Measurements from ENCODE around the gene NDUFAF3.
A peak's percentile ranks its signal among the peaks of the same experiment; 100 is the strongest.

The NDUFAF3 gene

DNA sequence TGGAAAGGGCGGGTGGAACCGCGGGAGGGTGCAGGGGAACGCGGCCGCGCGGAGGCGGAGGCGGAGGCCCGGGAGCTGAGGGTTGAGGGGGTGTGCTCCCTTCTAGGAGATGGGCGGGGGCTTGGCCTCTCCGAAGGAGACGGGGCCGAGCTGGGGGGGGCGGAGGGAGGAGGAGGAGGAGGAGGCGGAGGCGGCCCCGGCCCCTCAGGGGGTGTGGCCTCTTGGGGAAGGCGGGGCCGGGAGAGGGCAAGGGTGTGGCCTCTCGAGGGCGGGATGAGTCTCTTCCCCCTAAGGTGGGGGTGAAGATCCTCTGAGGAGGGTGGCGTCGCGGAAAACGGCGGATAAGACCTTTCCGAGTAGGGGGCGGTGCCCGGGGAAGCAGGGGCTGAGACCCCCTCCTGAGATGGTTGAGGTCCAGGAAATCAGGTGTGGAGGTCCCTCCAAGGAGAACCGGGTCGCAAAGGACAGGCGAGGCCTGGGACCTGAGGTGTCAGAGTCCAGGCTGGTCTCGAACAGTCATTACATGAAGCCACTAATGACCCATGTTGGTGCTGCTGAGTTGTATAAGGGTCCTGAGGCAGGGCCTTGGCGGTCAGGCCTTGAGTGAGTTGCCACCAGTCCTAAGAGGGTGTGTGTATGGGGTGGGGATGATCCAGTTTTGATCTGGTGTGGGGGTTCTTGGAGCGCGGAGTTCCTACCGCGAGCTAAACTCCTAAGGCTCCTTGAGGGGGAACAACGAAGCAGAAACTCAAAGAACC lies 14.0 kb upstream of the NDUFAF3 start (continued):
- TF ChIP-seq TCF7L2 (IDR thresholded peaks at IDR 0.05; ENCODE audit: borderline replicate concordance, low read depth, low read length): no peak
- TF ChIP-seq FEZF1 (tag by site-specific recombination; IDR thresholded peaks at IDR 0.05): no peak
- no peak for TF ChIP-seq ZNF138 (tag by site-specific recombination; IDR thresholded peaks at IDR 0.05; ENCODE audit: borderline replicate concordance)
- TF ChIP-seq, protein P1, sequence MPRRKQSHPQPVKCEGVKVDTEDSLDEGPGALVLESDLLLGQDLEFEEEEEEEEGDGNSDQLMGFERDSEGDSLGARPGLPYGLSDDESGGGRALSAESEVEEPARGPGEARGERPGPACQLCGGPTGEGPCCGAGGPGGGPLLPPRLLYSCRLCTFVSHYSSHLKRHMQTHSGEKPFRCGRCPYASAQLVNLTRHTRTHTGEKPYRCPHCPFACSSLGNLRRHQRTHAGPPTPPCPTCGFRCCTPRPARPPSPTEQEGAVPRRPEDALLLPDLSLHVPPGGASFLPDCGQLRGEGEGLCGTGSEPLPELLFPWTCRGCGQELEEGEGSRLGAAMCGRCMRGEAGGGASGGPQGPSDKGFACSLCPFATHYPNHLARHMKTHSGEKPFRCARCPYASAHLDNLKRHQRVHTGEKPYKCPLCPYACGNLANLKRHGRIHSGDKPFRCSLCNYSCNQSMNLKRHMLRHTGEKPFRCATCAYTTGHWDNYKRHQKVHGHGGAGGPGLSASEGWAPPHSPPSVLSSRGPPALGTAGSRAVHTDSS (tag by site-specific recombination; IDR thresholded peaks at IDR 0.05): peak; percentile 51; the same call in 1 of the 2 replicates
- TF ChIP-seq, protein P2, sequence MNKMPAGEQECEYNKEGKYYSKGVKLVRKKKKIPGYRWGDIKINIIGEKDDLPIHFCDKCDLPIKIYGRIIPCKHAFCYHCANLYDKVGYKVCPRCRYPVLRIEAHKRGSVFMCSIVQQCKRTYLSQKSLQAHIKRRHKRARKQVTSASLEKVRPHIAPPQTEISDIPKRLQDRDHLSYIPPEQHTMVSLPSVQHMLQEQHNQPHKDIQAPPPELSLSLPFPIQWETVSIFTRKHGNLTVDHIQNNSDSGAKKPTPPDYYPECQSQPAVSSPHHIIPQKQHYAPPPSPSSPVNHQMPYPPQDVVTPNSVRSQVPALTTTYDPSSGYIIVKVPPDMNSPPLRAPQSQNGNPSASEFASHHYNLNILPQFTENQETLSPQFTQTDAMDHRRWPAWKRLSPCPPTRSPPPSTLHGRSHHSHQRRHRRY (tag by site-specific recombination; IDR thresholded peaks at IDR 0.05): no peak
- TF ChIP-seq SCRT1 (tag by site-specific recombination; IDR thresholded peaks at IDR 0.05; ENCODE audit: borderline replicate concordance): no peak
- TF ChIP-seq ZNF112 (tag by site-specific recombination; IDR thresholded peaks at IDR 0.05): no peak
- TF ChIP-seq ZNF677 (tag by site-specific recombination; IDR thresholded peaks at IDR 0.05): no peak
- no peak for TF ChIP-seq ZNF776 (tag by site-specific recombination; IDR thresholded peaks at IDR 0.05; ENCODE audit: borderline replicate concordance)
- TF ChIP-seq ZFP37 (tag by site-specific recombination; IDR thresholded peaks at IDR 0.05): peak; percentile 5; the same call in 1 of the 2 replicates
- TF ChIP-seq ZNF366 (tag by site-specific recombination; conservative IDR thresholded peaks at IDR 0.05): 0 out of 2 replicates have a peak, but pooled peaks have one; percentile 7
- no peak for TF ChIP-seq ZSCAN16 (tag by site-specific recombination; IDR thresholded peaks at IDR 0.05)
- TF ChIP-seq OSR2 (tag by site-specific recombination; IDR thresholded peaks at IDR 0.05): 0 out of 2 replicates have a peak, but pooled peaks have one; percentile 4
- TF ChIP-seq GLI2 (tag by site-specific recombination; IDR thresholded peaks at IDR 0.05; ENCODE audit: borderline replicate concordance, low read depth): no peak
- TF ChIP-seq ZNF610 (tag by site-specific recombination; IDR thresholded peaks at IDR 0.05; ENCODE audit: borderline replicate concordance): no peak
- TF ChIP-seq, protein P3, sequence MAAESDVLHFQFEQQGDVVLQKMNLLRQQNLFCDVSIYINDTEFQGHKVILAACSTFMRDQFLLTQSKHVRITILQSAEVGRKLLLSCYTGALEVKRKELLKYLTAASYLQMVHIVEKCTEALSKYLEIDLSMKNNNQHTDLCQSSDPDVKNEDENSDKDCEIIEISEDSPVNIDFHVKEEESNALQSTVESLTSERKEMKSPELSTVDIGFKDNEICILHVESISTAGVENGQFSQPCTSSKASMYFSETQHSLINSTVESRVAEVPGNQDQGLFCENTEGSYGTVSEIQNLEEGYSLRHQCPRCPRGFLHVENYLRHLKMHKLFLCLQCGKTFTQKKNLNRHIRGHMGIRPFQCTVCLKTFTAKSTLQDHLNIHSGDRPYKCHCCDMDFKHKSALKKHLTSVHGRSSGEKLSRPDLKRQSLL (tag by site-specific recombination; IDR thresholded peaks at IDR 0.05): no peak
- peak; percentile 46; the same call in 1 of the 2 replicates for TF ChIP-seq KLF7 (tag by site-specific recombination; IDR thresholded peaks at IDR 0.05; ENCODE audit: borderline replicate concordance)
- TF ChIP-seq KLF9 (tag by site-specific recombination; IDR thresholded peaks at IDR 0.05; ENCODE audit: low read depth): peak; percentile 93
- no peak for TF ChIP-seq ZNF184 (tag by site-specific recombination; IDR thresholded peaks at IDR 0.05)
- no peak for TF ChIP-seq PRDM1 (tag by site-specific recombination; IDR thresholded peaks at IDR 0.05)
- TF ChIP-seq ZSCAN30 (tag by site-specific recombination; IDR thresholded peaks at IDR 0.05): no peak
- no peak for TF ChIP-seq YY1 (tag by site-specific recombination; IDR thresholded peaks at IDR 0.05)
- no peak for TF ChIP-seq ZBTB21 (tag by site-specific recombination; IDR thresholded peaks at IDR 0.05)
- TF ChIP-seq MZF1 (tag by site-specific recombination; IDR thresholded peaks at IDR 0.05; ENCODE audit: borderline replicate concordance): 0 out of 2 replicates have a peak, but pooled peaks have one; percentile 0
- TF ChIP-seq ZNF530 (tag by site-specific recombination; IDR thresholded peaks at IDR 0.05; ENCODE audit: low read depth): no peak
- TF ChIP-seq ZNF2 (tag by site-specific recombination; IDR thresholded peaks at IDR 0.05): 0 out of 2 replicates have a peak, but pooled peaks have one; percentile 9
- TF ChIP-seq ZNF768 (tag by site-specific recombination; IDR thresholded peaks at IDR 0.05): no peak
- no peak for TF ChIP-seq ZNF426 (tag by site-specific recombination; IDR thresholded peaks at IDR 0.05)
- TF ChIP-seq ZFHX2 (tag by site-specific recombination; conservative IDR thresholded peaks at IDR 0.05): peak; percentile 85
- TF ChIP-seq, protein P4, sequence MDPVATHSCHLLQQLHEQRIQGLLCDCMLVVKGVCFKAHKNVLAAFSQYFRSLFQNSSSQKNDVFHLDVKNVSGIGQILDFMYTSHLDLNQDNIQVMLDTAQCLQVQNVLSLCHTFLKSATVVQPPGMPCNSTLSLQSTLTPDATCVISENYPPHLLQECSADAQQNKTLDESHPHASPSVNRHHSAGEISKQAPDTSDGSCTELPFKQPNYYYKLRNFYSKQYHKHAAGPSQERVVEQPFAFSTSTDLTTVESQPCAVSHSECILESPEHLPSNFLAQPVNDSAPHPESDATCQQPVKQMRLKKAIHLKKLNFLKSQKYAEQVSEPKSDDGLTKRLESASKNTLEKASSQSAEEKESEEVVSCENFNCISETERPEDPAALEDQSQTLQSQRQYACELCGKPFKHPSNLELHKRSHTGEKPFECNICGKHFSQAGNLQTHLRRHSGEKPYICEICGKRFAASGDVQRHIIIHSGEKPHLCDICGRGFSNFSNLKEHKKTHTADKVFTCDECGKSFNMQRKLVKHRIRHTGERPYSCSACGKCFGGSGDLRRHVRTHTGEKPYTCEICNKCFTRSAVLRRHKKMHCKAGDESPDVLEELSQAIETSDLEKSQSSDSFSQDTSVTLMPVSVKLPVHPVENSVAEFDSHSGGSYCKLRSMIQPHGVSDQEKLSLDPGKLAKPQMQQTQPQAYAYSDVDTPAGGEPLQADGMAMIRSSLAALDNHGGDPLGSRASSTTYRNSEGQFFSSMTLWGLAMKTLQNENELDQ (tag by site-specific recombination; IDR thresholded peaks at IDR 0.05; ENCODE audit: low read depth): no peak
- no peak for TF ChIP-seq IKZF3 (tag by site-specific recombination; IDR thresholded peaks at IDR 0.05)
- peak; percentile 58 for TF ChIP-seq KLF8 (tag by site-specific recombination; IDR thresholded peaks at IDR 0.05)
- TF ChIP-seq KLF1 (tag by site-specific recombination; IDR thresholded peaks at IDR 0.05): peak; percentile 69
- no peak for TF ChIP-seq ZNF350 (tag by site-specific recombination; IDR thresholded peaks at IDR 0.05)
- no peak for TF ChIP-seq ZNF555 (tag by site-specific recombination; conservative IDR thresholded peaks at IDR 0.05)
- no peak for TF ChIP-seq ZNF223 (tag by site-specific recombination; IDR thresholded peaks at IDR 0.05)
